Testis (tissue), 3 donors: ENCODE results near the gene IGFALS. TPM values are rescaled to one million over a fixed set of nuclear protein-coding genes. Genes with fewer than 3 reads are reported as not detected.

Source experiments
- DNase-seq: peaks from one replicate; pipeline ENCODE4 v3.0.0-alpha.2; 2019
- H3K27ac ChIP-seq, 2 donors: fragments of 200-600 bp; sonication (generic); one replicate each; pipeline ENCODE4 v1.5.1; 2019
- H3K27me3 ChIP-seq: fragments of 200-600 bp; sonication (generic); one replicate; pipeline ENCODE4 v1.5.1; 2019
- H3K36me3 ChIP-seq: fragments of 200-600 bp; sonication (generic); one replicate; pipeline ENCODE4 v1.5.1; 2017; ENCODE audit warnings: low read depth; ENCODE audit errors: missing control alignments
- H3K4me1 ChIP-seq: fragments of 200-600 bp; sonication (generic); one replicate; pipeline ENCODE4 v1.5.1; 2019
- H3K4me3 ChIP-seq, 2 donors: fragments of 200-600 bp; sonication (generic); one replicate each; pipeline ENCODE4 v1.5.1; 2017 to 2019
- H3K9me3 ChIP-seq: fragments of 200-600 bp; sonication (generic); one replicate; pipeline ENCODE4 v1.5.1; 2017
- POLR2A ChIP-seq: fragments of 450-650 bp; IDR thresholded peaks from one replicate; pipeline ENCODE4 v1.6.1; 2017; ENCODE audit warnings: antibody characterized with exemption, mild to moderate bottlenecking, moderate library complexity
- WGBS, 2 donors: methylation state at CpG; one replicate each; pipeline ENCODE4 v1.1.5; 2018; 5-methylcytosine and 5-hydroxymethylcytosine counted together
- intact Hi-C: fragments of 100-400 bp; cut with DNase I; formaldehyde crosslinking; loops from one replicate; pipeline ENCODE4 v1.15.1; 2023; ENCODE audit warnings: low total_unique reads
- polyA plus RNA-seq: library from polyadenylated mRNA; stranded (reverse); fragments of 350-450 nt; fragmentation: Illumina TruSeq; extraction: RNeasy Lipid Tissue Mini Kit (QIAGEN cat#74804); gene quantifications from one replicate; pipeline ENCODE4 v1.2.3, GENCODE V29; 2014; ENCODE audit warnings: low read depth, low replicate concordance; ENCODE audit not compliant: insufficient read depth
- total RNA-seq, 2 donors: library from RNA; depleted of rRNA; stranded (reverse); fragments of >200 nt; gene quantifications; one replicate each; pipeline ENCODE4 v1.2.3, GENCODE V29; 2016
- TF ChIP-seq, protein P1 (sequence below), 3 experiments: fragments of 450-650 bp in 2 of 3; fragments of 200-600 bp in 1 of 3; sonication (generic) in 1 of 3; IDR thresholded peaks; one replicate each; pipeline ENCODE4 v1.5.1; 2016 to 2019; ENCODE audit warnings: antibody characterized with exemption in 3 of 3, mild to moderate bottlenecking in 2 of 3, moderate library complexity in 1 of 3

The IGFALS gene
- total and polyA plus RNA-seq, 3 donors from 2014 or later: 0.38 to 6.7 (median 3.2) TPM

DNA sequence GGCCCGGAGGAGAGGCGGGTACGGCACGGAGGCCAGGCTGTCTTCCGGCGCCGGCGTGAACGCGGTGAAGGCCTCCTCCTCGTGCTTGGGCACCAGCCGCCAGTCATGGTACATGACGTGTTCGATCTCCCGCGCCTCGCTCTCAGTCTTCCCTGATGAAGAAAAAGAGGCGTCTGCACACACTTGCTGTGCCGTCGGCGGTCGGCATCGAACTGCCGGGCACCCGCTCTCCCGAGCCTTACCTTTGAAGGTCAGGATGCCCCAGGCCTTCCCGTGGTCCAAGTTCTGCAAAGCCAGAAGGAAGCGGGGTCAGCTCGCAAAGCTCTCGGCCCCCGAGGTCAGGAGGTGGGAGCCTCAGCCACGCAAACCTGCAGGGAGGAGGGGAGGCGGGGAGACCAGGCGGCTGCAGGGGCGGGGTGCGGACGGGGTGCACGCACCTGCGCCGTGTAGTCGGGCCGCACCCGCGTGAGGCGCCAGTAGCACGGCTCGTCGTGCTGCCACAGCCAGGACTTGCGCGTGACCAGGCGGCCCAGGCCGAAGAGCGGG is 21.1 kb downstream of the IGFALS start, which contains the start of gene EME2:
Gene EME2 (plus strand): TSS at position 449 of the 546 bp plus-strand sequence. CDS start 418 bp downstream, outside the sequence.
- Histone ChIP-seq H3K27me3 (no peaks in the 10 kb centered on the region), H3K27ac (peak within 1 kb of the TSS; percentile 73 to 87), H3K36me3 (no peaks in the 10 kb centered on the region), H3K9me3 (no peaks in the 10 kb centered on the region), H3K4me3 (peak within 1 kb of the TSS; percentile 86), H3K4me1 (peaks cover 27% of the 10 kb centered on the region)
- TF ChIP-seq, protein P1, sequence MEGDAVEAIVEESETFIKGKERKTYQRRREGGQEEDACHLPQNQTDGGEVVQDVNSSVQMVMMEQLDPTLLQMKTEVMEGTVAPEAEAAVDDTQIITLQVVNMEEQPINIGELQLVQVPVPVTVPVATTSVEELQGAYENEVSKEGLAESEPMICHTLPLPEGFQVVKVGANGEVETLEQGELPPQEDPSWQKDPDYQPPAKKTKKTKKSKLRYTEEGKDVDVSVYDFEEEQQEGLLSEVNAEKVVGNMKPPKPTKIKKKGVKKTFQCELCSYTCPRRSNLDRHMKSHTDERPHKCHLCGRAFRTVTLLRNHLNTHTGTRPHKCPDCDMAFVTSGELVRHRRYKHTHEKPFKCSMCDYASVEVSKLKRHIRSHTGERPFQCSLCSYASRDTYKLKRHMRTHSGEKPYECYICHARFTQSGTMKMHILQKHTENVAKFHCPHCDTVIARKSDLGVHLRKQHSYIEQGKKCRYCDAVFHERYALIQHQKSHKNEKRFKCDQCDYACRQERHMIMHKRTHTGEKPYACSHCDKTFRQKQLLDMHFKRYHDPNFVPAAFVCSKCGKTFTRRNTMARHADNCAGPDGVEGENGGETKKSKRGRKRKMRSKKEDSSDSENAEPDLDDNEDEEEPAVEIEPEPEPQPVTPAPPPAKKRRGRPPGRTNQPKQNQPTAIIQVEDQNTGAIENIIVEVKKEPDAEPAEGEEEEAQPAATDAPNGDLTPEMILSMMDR (IDR thresholded peaks at IDR 0.05): no peak
- TF ChIP-seq POLR2A: no peak
- WGBS, 2 donors: 0% methylated on average over 12 to 53 of the region's 53 CpGs
- intact Hi-C loops: no loop called here
- DNase-seq: no peak

DNA sequence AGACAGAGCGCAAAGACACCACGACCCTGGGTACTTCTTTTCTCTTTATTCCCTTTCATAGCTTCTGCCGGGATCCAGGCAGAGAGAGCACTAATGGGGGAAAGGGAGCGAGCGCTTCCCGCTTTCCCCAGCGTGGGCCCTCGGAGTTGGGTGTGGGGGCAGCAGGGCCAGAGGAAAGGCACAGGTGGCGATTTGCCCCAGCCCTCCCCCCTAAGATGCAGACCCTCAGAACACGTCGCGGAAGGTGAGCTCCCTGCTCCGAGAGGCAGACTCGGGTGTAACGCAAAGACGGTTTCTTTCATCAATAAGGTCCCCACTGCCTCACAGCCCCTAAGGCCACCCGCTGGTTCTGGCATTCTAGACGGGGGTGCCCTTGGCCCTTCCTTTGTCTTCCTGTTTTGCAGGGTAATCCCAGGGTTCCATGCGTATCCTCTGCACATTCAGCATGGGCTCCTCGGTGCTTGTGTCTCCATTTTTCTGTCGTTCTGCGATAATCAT is 21.6 kb downstream of the IGFALS start:
- 6 to 7% methylated on average over 17 to 22 of the region's 22 CpGs for WGBS, 2 donors
- H3K27me3 ChIP-seq: no peaks in the 10 kb centered on the region
- TF ChIP-seq POLR2A: no peak
- TF ChIP-seq, protein P1 (IDR thresholded peaks at IDR 0.05): no peak
- H3K4me3 ChIP-seq: peak overlapping the region; percentile 86
- intact Hi-C loops: no loop called here
- no peak for DNase-seq
- H3K36me3 ChIP-seq: no peaks in the 10 kb centered on the region
- peak overlapping the region; percentile 73 to 87 for H3K27ac ChIP-seq
- H3K9me3 ChIP-seq: no peaks in the 10 kb centered on the region
- H3K4me1 ChIP-seq: peaks cover 27% of the 10 kb centered on the region

DNA sequence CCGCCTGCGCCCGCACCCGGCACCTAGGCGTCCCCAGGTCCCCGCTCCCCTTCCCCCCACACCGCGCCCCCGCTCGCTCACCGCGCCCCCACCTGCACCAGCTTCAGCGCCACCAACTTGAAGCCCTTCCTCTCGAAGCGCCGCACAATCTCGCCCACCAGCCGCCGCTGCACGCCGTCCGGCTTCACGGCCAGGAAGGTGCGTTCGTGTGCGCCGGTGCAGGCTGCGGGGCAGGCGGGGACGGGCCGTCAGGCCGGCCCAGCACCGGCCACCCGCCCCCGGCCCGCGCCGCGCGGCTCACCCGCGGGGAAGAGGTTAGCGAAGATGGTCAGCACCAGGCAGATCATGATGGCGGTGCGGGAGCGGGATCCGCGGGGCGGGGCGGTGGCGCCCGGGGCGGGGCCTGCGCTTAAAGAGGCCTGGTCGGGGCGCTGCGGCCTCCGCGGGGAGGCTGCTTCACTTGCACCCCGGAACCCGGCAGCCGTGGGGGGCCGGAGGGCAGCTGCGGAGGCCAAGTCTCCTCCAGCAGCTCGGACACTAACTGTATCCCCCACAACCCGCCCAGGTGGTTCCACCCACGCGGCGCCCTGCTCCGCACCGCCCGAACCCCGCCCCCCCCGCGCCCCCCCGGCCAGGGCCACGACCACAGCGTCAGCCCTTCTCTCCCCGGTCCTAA is 22.2 kb downstream of the IGFALS start, which contains the start of gene NME3:
Gene NME3 (minus strand): TSS at position 356 of the 676 bp plus-strand sequence. CDS start 9 bp downstream, at position 347.
- Histone ChIP-seq H3K9me3 (no peaks in the 10 kb centered on the region), H3K27ac (peak within 1 kb of the TSS; percentile 73 to 87), H3K4me3 (peak within 1 kb of the TSS; percentile 86), H3K27me3 (no peaks in the 10 kb centered on the region), H3K36me3 (no peaks in the 10 kb centered on the region), H3K4me1 (peaks cover 27% of the 10 kb centered on the region)
- DNase-seq: peak; percentile 88
- intact Hi-C loops: no loop called here
- WGBS, 2 donors: 0 to 1% methylated on average over 11 to 67 of the region's 79 CpGs
- TF ChIP-seq, protein P1 (IDR thresholded peaks at IDR 0.05): no peak
- no peak for TF ChIP-seq POLR2A

DNA sequence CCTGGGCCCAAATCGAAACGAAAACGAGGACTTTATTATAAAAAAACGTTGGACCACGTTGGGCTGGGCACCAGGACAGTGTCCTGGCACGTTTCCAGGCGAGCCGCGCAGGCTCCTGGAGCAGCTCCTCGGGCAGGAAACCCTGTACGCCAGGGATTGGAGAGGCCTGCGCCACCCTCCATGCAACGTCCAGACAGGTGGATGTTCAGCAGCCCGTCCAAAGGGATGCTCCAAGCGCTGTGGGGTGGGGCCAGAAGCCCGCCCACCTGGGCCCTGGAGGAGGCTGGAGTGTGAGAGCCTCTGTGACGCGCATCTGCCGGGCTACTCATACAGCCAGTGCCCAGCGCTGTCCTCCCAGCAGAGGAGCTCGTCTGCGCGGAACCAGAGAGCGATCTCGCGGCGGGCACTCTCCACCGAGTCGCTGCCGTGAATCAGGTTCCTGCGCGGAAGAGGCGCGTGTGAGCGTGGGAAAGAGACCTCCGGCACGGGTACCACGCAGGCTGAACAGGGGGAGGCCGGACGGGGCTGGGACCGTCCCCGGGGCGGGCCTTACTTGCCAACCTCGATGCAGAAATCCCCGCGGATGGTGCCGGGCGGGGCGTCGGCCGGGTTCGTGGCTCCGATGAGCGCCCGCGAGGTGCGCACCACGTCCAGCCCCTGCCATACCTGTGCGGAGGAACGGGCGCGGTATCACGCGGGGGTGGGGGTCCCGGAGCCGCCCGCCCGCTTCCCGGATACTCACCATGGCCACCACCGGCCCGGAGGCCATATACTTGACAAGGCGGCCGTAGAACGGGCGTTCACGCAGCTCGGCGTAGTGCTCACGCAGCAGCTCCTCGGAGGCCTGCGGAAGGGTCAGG is 22.9 kb downstream of the IGFALS start:
- Histone ChIP-seq H3K4me1 (peaks cover 27% of the 10 kb centered on the region), H3K9me3 (no peaks in the 10 kb centered on the region), H3K27ac (peak overlapping the region; percentile 72 to 87), H3K36me3 (no peaks in the 10 kb centered on the region), H3K4me3 (peak overlapping the region; percentile 86), H3K27me3 (no peaks in the 10 kb centered on the region)
- 3% methylated on average over 27 to 58 of the region's 81 CpGs for WGBS, 2 donors
- intact Hi-C loops: no loop called here
- DNase-seq: peak; percentile 62
- TF ChIP-seq POLR2A: no peak
- TF ChIP-seq, protein P1 (IDR thresholded peaks at IDR 0.05): no peak
